HG02884 (cell line): Measurements from ENCODE around the gene TMEM121B.

Experiments used
- ATAC-seq: cut with Tn5 transposase; IDR thresholded peaks from one replicate; pipeline ENCODE4 v1.9.1; 2021; ENCODE audit warnings: mild to moderate bottlenecking, moderate library complexity; ENCODE audit not compliant: unreplicated experiment

The TMEM121B gene

DNA sequence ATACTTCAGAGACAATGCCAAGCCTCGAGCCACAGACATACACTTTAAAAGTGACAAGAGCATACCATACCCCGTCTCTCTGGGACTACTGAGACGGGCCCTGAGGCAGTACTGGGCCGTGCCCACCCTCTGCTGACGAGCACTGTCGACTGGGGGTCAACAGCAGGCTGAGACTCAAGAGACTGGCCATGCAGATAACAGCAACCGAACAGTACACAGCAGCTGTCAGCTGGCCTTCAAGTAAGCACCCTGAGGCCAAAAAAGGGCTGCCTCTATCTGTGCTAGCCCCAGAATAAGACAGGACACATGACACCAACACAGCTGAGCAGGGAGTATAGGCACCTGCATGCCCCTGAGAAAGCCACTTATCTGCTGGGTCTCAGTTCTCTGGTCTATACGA, 18.9 kb upstream of the TMEM121B start:
- ATAC-seq, result no peak

DNA sequence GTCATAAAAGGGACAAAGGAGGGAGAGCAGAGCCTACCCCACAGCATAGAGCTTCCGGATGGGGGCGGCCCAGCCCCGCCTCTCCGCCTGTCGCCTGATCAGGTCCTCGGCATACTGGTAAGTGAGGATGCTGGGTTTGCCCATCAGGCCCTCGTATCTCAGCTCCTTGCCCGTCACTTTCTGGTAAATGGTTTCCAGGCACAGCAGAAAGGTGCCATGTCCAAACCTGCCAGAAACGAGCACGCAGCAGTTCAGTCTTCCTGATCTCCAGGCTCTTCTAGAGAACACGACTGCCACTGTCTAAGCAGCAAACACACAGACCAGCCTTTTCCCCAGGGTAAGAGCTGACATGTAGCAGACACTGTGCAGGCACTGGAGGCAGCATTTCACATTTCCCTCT, 17.4 kb upstream of the TMEM121B start:
- ATAC-seq, result no peak

GRCh38 chr22:17137861-17138425, 16.8 kb upstream of the TMEM121B start:
- ATAC-seq, result no peak

GRCh38 chr22:17137170-17137569, 16.0 kb upstream of the TMEM121B start:
- ATAC-seq, result no peak

DNA sequence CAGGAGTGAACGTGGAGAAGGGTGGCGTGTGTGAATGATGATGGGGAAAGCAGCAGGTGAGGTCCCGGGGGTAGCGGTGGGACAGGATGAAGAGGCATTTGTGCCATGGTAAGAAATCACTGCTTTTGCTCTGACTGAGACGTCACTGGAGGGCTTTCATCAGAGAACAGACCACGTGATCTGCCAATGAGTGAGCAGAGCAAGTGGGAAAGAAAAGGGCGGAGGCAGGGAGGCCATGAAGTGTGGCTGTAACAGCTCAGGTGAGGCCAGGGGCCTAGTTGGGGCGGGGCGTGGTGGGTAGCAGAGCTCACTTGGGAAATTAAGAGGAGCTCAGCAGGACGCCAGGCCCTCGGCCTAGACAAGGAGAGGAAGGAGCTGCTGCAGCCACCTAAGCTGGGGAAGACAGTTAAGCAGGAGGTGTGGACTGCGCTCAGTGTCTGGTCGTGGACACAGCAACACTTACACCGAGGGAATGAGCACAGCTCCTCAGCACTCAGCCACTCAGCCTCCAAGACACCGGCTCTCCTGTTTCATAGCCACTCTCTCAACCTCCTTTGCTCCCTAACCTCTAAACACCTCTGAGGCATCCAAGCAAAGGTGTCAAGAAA, 14.1 kb upstream of the TMEM121B start:
- no peak for ATAC-seq

DNA sequence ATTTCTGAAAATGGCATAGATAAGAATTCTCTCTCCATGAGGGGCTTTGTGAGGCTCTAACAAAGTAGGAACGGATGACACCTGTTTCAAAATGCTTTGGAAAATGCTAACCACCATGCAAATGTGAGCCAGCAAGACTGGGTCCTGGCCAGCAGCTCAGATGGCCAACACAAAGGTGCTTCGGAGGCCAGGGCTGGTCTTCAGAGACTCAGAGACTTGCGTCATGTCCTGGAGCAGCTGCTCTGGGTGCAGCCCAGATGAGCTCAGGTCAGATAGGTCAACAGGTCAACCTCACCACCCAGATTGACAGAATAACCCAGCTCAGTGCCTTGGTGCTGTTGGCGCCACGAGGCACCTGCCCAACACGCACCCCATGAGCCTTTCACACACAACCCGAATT, 12.0 kb upstream of the TMEM121B start:
- ATAC-seq, result no peak

DNA sequence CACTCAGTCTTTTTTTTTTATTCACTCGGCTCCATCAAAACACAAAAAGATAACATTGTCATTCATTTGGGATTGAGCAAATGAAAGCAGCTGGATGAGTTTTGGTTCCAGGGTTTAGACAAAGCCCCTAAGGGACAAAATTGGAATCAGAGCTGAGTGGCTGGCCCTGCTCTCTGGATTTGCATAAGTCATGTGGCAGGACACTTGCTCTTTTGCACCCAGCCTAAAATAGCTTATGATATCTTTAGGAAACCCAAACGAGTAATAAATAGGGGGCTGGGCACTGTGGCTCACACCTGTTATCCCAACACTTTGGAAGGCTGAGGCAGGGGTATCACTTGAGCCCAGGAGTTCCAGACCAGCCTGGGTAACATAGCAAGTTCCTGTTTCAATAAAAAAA, 11.0 kb upstream of the TMEM121B start:
- ATAC-seq, result no peak

DNA sequence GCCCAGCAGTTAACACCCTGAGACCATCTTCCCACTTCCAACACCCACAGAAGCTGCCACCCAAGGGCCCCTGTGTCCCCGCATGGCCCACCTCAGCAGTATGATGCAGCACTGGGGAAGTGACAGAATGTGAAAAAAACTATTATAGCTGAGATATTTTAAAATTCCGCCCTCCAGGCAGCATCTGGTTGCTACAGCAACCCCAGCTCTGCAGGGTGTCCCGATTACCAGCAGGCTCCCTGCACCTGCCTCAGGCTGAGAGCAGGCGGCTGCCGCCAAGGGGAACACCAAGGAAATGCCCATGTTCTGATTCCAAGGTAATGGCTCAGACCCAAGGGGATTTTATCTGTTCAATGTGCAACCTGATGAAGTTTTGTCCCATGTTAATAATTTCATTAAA, 10.5 kb upstream of the TMEM121B start:
- ATAC-seq, result no peak

GRCh38 chr22:17130199-17130598, 9.0 kb upstream of the TMEM121B start:
- ATAC-seq, result no peak

DNA sequence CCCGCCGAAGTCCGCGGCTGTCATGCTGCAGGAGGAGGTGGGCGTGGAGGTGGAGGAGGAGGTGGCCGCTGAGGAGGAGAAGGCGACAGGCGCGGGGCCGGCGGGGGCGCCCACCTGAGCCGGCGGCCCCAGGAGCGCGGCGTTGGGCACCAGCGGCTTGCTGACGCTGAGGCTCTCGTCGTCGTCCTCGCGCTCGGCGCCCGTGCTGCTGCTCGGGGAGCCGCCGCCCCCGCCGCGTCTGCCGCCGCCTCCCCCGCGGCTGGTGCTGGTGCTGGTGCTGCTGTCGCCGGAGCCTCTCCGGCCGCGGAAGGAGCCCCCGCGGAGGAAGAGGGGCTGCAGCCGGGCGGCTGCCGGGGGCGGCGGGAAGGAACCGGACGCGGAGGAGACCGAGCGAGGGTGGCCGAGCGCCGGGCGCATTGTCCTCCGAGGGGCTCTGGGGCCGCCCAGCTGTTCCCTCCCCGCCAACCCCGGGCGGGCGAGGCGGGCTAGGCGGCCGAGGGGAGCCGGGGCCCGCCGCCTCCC, 388 bp downstream of the TMEM121B start:
- no peak for ATAC-seq

DNA sequence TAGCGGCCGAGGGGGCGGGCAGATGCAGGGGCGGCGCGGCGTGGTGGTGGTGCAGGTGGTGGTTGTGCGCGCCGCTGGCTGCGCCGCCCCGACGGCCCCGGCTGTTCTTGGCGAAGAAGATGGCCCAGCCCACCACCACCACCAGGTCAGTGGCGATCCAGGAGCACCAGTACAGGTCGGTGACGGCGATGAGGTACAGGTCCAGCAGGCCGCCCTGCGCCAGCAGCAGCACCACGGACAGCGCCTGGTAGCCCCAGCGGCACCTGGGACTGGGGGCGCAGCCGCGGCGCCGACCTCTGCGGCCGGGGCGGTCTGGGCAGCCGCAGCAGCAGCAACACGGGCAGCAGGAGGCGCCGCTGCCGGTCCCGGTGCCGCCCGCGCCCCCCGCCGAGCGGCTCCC, 879 bp downstream of the TMEM121B start:
- no peak for ATAC-seq

DNA sequence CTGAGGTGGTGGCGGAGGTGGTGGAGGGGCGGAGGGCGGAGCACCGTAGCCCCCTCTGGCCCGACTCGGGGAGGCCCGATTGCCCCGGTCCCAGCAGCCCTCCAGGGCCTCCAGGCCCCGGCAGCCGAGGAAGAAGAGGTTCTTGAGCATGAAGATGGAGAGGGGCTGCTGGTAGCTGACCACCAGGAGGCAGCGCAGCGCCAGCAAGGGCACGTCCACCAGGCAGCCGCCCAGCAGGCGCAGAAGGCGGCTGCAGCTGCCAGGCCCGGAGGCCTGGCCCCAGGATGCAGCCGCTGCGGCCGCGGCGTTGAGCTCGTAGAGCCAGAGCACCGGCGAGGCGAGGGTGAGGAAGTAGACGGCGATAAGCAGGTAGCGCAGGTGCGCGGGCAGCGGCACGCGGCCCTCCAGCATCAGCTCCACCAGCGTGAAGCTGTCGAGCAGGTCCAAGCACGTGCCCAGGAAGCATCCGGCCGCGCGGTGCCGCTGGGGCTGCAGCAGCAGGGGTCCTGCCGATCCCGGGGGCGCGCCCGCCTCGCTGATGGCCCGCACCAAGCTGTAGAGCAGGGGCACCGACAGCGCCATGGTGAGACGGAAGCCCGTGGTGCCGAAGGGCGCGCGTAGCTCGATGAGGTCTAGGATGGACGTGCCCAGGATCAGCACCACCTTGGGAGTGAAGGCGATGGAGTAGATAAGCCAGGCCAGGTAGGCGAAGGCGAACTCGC, 1.5 kb downstream of the TMEM121B start:
- no peak for ATAC-seq

GRCh38 chr22:17118342-17118741, 2.8 kb downstream of the TMEM121B start:
- ATAC-seq, result no peak

GRCh38 chr22:17117890-17118289, 3.3 kb downstream of the TMEM121B start:
- ATAC-seq, result no peak

DNA sequence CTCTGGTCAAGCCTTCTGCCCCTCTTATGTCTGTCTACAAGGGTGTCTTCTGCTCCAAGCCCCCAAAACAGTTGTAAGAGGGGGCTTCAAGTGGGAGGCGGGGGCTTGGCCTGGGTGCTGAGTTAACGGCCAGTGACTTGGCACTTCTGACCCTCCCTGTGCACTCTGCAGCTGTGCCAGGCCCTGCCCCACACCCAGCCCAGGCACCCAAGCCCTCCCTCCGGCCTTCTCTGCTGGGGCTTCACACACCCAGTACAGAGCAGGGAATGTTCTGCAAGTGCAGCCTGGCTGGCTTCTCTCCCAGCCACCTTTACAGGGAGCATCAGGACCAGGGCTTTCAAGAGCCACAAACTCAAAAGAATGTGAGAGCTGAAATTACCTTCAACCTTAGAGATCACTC, 3.8 kb downstream of the TMEM121B start:
- ATAC-seq, result no peak

- ATAC-seq, result no peak
These were observed 4.4 kb downstream of the TMEM121B start for GRCh38 chr22:17116572-17117330.

DNA sequence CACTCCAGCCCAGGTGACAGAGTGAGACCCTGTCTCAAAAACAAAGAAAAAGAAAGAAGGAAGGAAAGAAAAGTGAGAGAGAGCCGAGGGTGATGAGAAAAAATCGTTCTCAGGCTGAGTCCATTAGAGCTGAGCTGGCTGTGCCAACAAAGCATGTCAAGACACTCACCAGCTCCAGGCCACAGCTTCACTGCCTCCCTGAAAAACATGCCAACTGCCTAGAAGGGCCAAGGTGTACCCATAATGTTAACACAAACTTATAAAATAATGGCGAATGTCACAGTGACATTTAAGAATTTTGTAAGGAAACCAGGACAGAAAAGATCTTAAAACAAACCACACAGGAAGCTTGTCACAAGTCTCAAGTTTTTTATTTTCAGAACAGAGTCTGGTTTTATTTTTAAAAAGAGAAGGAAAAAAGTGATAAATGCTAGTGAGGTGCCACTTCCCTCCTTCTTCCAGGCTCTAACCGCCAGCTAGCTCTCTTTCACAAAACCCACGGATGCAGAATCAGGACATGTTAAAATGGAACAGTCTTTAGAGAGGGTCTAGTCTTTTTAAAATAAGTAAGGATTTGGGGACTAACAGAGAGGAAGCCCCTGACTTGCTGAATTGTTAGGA, 5.1 kb downstream of the TMEM121B start:
- no peak for ATAC-seq

DNA sequence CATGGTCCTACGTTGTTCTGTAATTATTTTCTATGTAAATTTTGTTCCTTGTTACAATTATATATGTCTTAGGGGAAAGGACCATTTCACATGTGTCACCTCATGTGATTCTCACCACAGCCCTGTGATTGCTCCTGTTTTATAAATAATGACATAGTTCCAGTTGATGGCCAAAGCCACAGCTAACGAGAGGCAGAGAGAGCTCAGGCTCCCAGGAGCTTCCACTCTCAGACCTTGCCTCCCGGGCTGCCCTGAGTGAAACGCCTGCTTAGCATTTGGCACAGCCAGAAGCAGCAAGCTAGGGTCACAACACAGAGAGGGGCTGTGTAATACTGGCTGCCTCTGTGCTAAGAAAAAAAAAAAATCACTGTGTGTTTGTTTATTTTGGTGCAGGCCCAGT, 5.9 kb downstream of the TMEM121B start:
- ATAC-seq, result no peak

GRCh38 chr22:17114898-17115235, 6.3 kb downstream of the TMEM121B start:
- no peak for ATAC-seq

DNA sequence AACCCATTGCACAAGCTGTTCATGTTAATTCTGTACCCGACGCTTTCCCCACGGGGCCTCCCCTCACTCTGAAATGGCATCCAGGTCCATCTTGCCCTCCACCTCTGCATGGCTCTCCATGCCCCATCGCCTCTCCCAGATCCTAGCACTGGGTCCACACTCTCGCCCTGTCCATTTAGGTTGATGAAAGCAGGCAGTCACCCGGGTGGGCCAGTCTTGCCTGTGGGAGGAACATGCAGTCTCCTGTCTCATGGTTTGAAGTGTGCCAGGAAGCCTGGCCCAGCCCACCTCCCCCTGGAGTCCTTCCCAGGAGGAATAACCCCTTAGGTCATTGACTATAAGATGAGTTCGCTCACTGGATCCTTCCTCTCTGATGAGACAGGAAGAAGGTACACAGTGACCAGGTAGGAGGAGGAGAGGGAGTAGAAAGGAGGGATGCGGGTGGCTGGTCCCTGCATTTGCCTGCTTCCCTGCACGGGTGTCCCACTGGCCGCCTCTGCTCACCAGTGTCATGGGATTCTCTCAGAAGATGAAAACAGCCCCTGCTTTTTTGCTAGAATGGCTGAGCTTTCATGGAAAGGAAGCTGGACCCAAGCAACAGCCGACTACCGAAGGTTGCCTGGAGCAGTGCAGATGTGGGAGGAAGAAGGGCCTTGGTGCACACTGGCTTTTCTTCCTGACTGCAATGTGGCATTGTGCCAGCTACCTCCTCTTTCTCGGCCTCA, 6.8 kb downstream of the TMEM121B start:
- no peak for ATAC-seq

DNA sequence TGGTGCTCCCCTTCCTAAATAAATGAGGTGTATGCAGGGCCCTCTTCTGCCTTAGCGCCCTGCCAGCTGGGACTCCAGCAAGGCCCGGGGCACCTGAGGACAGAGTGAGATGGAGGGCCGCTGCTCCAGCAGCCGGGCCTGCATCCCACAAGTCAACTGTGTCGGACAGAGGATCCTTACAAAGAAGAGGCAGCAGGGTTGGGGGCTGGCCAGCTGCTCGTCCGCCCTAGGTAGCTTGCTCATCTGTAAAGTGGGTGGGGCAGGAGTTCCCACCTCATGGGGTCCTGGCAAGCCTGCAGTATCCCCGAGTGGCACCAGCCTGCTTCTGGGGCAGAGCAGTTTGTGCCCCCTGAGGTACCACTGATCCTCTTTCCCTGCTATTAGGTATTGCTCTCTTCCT, 7.6 kb downstream of the TMEM121B start:
- ATAC-seq, result no peak
